Measurements from ENCODE around the gene KCNJ18.
"Not testable (repeated sequence)": the region's sequence is repeated elsewhere in the genome, so short reads cannot be mapped to it uniquely, and the experiment has no call there.

The KCNJ18 gene

DNA sequence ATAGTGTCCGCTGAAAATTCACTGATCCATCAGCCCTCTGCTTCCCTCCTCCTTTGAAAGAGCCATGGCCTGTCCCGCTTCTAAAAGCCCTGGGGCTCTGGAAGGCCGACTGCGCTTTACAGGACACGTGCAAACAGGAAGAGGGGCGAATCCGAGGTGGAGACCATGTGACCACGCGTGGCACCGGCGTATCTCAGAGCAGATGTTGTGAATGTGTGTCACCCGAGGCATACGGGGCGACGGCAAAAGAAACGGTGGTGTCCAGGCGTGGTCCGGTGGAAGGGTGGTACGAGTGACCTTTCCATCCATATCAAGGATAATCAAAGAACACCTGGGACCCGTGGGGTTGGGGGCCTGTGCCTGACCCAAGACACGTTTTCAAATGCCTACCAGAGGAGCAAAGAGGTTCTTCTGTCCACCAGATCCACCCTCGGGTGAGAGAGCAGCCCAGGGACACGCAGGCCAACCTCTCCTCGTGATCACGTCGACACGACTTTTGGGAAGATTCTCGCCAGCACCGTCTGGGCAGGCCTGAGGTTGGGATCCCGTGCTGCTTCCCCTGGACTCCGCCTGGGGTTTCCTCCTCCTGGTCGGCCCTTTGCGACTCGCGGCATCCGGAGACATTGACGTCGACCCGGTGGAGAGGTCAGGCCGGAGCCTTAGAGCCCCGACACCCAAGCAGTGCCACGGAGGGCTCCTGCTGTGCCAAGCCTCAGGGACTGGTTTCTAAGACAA is 7.1 kb upstream of the KCNJ18 start:
- DNase-seq (ENCODE audit: low read depth) = not testable (repeated sequence)

DNA sequence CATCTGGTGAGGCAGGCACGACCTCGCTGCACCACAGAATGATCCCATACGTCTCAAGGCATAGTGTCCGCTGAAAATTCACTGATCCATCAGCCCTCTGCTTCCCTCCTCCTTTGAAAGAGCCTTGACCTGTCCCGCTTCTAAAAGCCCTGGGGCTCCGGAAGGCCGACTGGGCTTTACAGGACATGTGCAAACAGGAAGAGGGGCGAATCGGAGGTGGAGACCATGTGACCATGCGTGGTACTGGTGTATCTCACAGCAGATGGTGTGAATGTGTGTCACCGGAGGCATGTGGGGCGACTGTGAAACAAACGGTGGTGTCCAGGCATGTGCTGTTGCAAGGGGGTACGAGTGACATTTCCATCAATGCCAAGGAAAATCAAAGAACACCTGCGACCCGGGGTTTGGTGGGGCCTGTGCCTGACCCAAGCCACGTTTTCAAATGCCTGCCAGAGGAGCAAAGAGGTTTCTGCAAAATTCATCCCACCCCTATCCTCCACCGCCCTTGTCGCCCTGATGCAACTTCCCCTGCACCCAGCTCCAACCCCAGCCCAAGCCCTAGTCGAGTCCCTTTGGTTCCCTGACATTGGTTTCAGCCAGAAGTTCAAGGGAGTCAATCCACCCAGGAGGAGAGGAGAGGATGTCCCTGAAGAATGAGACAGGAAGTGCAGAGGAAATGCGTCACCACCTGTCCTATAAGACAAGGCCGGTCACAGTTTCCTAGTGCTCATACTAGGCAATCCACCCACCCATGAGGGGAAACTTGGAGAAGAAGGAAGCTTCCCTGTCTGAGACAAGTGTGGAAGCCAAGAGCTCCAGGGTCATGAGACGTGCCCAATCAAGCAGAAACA is 5.9 kb upstream of the KCNJ18 start:
- DNase-seq (ENCODE audit: low read depth) = no peak

DNA sequence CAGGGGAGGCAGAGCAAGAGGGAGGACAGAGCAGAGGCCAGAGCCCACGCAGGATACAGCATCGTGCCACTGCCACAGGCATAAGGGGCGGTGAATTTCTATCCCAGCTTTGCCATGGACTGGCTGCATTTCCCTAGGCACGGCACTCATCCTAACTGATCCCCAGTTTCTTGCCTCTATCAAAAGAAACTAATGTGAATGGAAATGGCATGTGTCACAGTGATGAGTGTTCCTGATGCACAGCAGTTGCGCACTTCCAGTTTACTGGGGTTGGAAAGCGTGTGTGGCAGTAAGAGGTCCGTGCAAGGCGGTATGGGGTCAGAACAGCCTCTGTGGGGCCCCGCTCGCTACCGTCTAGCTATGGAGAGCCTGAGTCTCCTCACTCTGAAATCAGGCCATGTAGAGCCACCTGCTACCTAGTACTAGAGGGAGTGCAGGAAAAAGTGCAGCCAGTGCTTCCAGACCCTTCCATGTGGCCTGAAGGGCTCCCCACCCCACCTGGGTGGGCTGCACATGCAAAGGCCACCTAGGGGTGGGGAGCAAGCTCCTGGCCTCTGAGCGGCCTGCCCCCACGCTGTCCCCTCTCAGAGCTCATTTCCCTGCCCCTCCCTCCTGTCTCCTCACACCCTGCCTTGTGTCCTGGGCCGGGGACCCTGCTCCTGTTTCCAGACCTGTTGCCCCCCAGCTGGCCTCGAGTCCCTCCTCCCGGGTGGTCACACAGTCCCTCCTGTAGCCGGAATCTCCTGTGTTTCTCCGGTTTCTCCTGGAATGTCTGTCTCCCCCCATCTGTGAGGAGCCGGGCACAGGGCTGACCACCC is 5.0 kb upstream of the KCNJ18 start:
- DNase-seq (ENCODE audit: low read depth) = no peak

DNA sequence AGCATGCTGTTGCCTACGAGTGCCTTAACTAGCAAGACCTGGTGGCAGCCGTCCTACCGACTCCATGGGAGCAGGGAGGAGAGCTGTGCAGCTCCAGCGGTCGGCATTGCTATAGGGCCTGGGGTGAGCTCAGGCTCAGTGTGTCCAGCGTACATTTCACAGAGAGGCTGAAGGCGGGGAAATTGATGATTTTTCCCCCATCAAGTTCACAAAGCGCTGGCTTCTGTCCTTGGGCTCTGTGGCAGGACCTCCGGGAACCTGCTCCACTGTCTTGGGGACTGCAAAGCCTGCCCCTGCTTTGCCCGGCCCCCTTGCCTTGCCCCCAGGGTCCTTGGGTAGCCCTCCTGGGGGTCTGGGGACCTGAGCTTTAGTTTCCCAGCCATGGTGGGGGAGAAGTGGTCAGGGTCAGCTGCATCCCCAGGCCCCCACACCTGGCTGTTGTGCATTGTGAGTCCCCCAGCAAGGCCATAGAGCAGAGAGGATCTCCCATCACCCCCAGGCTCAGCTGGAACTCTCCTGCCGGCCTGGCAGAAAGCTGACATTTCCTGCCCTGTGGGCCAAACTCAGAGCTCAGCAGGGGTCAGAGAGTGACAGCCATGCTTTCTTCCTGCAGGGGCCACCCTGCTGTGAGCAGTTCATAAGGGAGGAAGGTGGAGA is 3.9 kb upstream of the KCNJ18 start:
- no peak for DNase-seq (ENCODE audit: low read depth)

DNA sequence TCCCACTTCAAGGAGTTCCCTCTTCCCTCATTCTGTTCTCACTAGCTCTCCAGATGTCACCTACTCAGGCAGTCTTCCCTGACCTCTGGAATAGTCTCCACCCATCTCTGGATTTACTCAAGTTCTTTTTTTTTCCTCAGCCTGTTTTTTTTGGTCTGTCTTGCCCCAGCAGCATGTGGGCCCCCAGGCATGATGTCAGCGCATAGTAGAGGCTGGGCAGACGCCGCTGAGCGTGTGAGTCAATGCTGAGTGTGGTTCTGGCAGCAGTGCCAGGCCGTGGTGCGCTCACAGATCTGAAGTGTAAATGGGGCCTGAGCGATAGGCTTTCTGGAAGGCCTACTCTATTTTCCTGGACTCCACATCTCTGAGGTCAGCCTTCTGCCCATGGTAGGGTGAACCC is 2.7 kb upstream of the KCNJ18 start:
- no peak for DNase-seq (ENCODE audit: low read depth)

DNA sequence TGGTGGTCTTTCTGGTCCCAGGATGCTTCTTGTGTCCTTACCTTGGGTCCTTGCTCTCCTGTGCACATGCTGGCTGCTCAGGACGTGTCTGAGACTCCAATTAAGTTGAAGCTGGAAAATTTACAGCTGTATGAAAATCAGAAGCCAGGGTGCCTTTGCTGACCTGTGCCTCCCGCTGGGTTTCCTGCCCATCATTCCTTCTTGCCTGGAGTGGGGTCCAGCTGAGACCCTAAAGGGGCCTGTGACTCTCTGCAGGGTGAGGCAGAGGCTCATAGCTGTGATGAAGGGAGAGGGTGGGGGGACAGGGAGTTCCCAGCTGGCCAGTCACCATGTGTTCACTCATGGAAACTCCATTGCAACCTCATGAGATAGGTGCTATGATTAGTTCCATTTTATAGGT is 1.5 kb upstream of the KCNJ18 start:
- DNase-seq (ENCODE audit: low read depth) = not testable (repeated sequence)

DNA sequence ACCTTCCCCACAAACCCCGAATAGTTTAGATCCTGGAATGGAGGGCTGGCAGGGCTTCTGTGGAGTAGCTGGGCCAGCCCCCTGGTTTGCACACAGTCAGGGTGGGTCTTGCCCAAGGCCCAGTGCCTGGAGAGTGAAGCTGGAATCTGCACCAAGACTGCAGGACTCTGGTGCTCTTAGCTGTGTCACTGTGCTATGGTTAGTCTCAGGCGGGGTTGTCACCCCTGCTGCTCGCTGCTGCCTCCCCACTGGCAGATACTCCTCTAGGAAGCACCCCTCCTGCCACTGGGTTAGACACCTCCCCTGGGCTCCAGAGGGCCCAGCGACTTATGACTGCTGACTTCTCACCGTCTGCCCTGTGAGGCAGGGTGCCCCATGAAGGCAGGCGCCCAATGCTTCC is 842 bp upstream of the KCNJ18 start:
- not testable (repeated sequence) for DNase-seq (ENCODE audit: low read depth)

DNA sequence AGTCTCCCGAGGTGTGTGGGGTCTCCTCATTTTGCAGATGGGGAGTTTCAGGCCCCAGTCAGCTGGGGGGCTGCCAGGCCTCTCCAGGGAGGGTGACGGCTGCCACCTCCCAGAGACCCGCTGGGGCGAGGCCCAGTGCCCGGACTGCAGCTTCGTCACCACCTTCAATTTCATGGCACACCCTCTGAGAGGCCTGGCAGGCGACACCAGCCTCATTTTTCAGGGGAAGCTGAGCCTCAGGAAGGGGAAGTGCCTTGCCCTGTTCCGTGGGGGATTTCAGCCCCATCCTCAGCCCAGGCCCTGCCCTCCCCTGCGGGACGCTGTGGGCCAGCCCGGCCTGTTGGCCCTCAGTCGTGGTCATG is 362 bp downstream of the KCNJ18 start:
- not testable (repeated sequence) for DNase-seq (ENCODE audit: low read depth)

DNA sequence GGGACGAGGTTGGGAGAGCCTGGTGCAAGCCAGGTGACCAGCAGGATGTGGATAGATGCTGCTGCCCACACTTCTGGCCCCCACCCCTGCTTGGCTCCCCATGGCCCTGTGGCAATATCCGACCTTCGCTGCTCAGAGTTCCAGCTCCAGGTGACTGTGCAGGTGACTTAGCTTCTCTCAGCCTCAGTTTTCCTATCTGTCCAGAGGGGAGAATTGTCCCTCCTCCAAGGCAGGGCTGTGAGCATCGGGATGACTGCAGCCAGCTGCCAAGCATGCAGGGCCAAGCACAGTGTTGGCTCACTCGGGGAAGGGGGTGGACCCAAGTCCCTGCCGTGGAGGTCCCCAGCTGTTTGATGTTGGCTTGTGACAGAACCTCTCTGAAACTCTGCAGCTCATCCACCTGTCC is 1.1 kb downstream of the KCNJ18 start:
- DNase-seq (ENCODE audit: low read depth) = not testable (repeated sequence)

DNA sequence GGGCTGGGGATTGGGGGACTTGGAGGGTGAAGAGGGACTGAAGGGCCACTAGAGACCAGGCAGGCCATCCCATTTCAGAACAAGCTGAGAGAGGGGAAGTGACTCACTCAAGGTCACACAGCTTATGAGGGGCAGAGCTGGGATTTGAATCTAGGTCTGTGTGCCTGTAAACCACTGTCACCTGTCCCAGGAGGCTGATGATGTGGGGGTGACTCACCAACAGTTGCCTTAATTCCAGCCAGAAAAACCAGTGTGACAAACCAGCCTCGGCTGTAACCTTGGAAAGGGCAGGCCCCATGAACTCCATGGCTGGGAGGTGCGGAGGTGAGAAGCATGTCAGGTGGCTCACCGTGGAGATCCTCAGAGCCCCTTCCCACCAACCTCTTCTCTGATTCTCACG is 1.6 kb downstream of the KCNJ18 start:
- DNase-seq (ENCODE audit: low read depth) = not testable (repeated sequence)

DNA sequence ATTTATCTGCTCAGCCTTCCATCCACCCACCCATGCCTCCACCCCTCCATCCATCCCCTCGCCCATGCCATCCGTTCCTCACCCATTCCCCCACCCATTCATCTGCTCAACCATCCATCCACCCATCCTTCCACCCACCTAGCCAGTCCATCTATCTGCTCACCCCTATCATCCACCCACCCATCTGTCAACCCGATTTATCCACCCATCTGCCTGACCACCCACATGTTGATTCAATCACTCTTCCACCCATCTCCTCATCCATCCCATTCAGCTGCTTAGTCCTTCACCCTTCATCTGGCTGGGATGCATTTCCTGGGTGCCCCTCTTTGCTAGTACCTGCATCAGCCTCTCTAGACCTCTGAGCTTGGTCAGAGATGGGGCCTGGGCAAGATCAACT is 3.9 kb downstream of the KCNJ18 start:
- not testable (repeated sequence) for DNase-seq (ENCODE audit: low read depth)

DNA sequence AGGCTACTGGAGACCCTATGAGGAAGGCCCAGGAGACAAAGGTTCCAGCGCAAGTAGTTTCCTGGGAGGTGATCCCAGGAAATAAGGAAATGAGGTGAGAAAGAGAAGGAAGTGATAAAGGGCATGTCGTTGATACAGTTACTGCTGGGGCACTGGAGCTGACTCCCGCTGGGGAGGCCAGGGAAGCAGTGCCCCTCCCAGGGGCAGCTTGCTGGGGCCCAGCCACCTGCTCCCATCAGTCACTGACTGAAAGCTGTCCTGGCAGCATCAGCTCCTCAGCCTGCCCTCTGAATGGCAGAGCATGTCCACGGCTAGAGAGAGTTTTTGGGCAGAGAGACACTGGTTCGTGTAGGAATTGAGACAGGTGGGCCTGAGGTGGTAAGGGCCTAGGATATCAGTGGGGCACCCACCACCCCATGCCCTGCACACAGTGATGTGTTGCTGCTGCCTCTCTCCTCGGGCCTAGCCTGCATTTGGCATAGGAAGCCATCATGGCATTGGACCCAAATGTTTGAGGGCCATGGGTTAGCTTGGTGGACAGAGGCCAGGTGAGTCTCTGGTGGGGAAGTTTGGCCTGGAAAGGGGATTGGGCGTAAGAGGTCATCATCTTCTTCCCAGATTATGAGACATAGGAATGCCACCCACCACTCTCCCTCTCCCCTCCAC is 4.7 kb downstream of the KCNJ18 start:
- not testable (repeated sequence) for DNase-seq (ENCODE audit: low read depth)

DNA sequence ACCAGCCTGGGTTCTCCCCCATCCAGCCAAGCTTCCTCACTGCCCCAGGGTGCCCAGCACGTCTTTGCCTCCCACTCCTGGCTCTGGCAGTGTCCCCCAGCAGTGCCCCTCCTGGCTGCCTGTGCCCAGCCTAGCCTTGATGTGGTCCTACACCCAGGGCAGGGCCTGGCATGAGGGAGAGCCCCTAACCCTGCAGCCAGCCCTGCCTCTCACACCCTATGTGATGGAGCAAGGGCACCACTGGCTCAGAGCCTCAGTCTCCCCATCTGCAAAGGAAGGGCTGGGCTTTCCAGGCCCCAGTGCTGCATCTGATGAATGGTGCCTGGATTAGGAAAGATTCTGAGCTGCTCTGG is 5.2 kb downstream of the KCNJ18 start:
- not testable (repeated sequence) for DNase-seq (ENCODE audit: low read depth)

DNA sequence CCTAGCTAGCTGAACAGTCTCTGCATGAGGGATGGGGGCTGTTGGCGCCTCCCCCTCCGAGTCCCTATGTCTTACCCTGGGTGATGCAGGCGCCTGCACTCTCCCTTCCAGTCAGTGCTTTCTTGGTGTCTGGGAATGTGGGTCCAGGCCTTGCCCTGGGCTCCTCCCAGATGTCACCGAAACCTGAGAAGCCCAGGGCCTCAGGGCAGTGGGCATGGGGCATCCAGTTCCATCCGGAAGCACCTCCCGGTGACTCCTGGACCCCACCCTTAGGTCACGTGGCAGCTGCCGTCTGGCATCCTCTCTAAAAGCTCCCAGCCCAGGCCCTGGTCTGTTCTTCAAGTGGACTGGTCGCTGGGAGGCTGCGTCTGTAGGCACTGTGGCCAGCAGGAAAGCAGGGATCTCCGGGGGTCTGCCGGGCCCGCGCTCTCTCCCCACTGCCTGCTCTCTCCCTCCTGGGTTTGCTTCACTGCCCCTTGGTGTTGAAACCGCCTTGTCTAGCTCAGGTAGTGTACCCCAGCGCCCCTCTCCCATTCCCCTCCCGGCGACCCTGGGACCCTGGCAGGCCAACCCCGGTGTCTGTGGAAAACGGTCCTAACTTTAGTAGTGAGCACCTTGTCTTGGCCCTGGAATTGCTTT is 6.2 kb downstream of the KCNJ18 start:
- DNase-seq (ENCODE audit: low read depth) = not testable (repeated sequence)

DNA sequence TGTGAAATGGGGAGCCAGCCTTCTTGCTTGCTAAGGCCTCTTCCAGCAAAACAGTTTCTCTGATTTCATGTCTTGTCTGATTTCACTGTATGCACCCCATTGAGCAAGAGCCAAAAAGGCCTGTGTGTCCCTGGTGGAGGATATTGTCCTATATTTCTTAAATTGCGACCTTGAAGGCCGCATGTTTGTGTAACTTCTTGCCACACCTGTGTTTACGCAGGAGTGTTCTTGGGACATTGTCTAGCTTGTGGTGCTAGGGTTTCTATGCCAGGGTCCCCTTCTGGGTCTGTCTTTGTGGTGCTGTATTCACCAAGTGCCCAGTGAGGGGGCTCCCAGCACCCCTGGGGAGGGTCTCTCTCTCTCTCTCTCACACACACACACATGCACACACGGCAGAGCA is 6.8 kb downstream of the KCNJ18 start:
- not testable (repeated sequence) for DNase-seq (ENCODE audit: low read depth)

DNA sequence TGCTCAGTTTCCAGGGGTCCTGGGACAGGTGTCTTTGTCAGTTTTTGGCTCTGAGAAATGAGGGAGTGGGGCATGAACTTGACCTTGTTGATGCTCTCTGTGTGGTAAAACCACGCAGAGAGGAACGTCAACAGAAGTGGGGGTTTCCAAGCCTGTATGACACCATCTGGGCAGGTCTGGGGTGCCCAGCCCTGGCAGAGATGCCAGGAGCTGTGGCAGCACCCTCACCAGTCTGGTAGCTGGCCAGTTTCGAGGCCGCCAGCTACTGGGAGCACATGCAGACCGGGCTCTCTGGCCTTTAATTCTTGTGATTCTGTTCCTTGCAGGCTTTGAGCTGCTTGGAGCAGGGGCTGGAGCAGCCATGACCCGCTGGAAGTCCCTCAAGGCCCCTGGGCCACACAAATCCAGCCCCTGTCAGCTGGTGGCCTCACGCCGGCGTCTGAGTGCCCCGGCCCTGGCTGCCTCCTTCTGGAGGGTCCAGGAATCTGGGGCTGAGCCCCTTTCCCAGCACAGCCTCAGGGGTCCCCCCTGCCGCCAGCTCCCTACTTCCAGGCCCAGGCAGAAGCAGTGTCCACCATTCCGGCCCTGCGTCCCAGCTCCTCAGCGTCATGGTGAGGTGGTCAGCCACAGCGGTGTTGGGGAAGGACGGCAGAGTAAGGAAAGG is 7.4 kb downstream of the KCNJ18 start:
- not testable (repeated sequence) for DNase-seq (ENCODE audit: low read depth)

DNA sequence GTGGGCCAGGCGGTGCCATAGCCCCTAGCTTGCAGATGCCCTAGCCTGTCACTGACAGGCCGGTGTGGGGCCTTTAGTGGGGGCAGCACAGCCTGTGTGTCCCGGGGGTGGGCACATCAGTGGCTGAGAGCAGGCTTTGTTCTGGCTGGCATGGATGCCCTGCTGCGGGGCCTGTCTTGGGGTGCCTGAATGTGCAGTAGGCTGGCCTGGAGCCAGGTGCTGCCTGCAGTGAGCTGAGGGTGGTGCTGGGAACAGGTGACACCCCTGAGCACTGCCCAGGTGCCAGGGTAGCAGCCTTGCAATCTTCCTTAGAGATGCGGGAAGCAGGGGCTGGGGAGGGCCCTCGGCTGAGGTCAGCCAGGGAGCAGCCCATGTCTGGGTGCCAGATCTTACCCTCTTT is 8.8 kb downstream of the KCNJ18 start:
- DNase-seq (ENCODE audit: low read depth) = not testable (repeated sequence)

DNA sequence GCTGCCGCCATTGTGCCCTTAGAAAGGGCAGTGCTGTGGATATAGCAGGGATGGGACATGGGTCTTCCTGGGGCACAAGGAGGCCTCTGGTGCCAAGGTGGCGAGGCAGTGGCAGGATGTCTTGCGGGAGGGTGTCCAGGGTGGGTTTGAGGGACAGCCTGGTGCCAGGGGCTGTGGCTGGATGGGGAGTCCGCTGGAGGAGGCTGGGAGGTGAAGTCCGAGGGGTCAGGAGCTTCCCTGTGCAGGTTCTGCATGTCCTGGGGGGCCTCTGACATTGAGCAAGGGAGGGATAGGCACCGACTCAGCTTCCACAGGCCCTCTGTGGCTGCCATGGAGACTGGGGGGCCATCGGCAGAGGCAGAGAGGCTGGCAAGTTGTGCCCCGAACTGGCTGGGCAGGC is 9.7 kb downstream of the KCNJ18 start:
- DNase-seq (ENCODE audit: low read depth) = not testable (repeated sequence)

DNA sequence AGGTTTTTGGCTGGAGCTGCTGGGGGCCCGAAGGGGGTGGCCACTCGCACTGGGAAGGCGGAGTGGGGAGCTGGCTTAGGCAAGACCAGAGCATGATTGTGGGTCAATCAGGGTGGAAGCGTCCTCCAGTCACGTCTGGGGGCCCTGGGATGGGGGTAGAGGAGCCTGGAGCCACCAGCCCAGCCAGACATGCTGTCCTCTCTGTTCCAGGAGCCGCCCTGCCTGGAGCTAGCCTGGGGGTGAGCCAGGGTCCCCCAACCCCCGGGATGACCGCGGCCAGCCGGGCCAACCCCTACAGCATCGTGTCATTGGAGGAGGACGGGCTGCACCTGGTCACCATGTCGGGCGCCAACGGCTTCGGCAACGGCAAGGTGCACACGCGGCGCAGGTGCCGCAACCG is 10.2 kb downstream of the KCNJ18 start:
- not testable (repeated sequence) for DNase-seq (ENCODE audit: low read depth)

DNA sequence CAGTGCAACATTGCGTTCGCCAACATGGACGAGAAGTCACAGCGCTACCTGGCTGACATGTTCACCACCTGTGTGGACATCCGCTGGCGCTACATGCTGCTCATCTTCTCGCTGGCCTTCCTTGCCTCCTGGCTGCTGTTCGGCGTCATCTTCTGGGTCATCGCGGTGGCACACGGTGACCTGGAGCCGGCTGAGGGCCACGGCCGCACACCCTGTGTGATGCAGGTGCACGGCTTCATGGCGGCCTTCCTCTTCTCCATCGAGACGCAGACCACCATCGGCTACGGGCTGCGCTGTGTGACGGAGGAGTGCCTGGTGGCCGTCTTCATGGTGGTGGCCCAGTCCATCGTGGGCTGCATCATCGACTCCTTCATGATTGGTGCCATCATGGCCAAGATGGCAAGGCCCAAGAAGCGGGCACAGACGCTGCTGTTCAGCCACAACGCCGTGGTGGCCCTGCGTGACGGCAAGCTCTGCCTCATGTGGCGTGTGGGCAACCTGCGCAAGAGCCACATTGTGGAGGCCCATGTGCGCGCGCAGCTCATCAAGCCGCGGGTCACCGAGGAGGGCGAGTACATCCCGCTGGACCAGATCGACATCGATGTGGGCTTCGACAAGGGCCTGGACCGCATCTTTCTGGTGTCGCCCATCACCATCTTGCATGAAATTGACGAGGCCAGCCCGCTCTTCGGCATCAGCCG is 10.8 kb downstream of the KCNJ18 start:
- not testable (repeated sequence) for DNase-seq (ENCODE audit: low read depth)
